HG03378 (cell line): ENCODE measurements around the gene BBX.

Experiments used
- ATAC-seq: cut with Tn5 transposase; IDR thresholded peaks from one replicate; pipeline ENCODE4 v1.9.1; 2021; ENCODE audit warnings: mild to moderate bottlenecking, moderate library complexity; ENCODE audit not compliant: unreplicated experiment

Gene BBX

GRCh38 chr3:107522510-107523288 lies at the start of gene BBX:
TSS of gene BBX (plus strand) at chr3:107522962. CDS start at chr3:107710461, 187,499 bp downstream.
- ATAC-seq = peak; percentile 99

GRCh38 chr3:107476462-107476861 lies 46.3 kb upstream of the BBX start:
- no peak for ATAC-seq

- ATAC-seq = no peak
Measured at GRCh38 chr3:107487490-107487889, 35.3 kb upstream of the BBX start.

- ATAC-seq = no peak
Measured at GRCh38 chr3:107488942-107489341, 33.8 kb upstream of the BBX start.

- ATAC-seq = no peak
Measured at GRCh38 chr3:107493134-107493533, 29.6 kb upstream of the BBX start.

GRCh38 chr3:107496855-107497254 lies 25.9 kb upstream of the BBX start:
- no peak for ATAC-seq

- no peak for ATAC-seq
Measured at GRCh38 chr3:107498646-107499045, 24.1 kb upstream of the BBX start.

GRCh38 chr3:107506458-107506857 lies 16.3 kb upstream of the BBX start:
- no peak for ATAC-seq

GRCh38 chr3:107508331-107508730 lies 14.4 kb upstream of the BBX start:
- no peak for ATAC-seq

- ATAC-seq = no peak
Measured at GRCh38 chr3:107512108-107512507, 10.7 kb upstream of the BBX start.

- no peak for ATAC-seq
Measured at GRCh38 chr3:107514453-107514852, 8.3 kb upstream of the BBX start.

- ATAC-seq = no peak
Measured at GRCh38 chr3:107516475-107516874, 6.3 kb upstream of the BBX start.

- no peak for ATAC-seq
Measured at GRCh38 chr3:107520535-107520934, 2.2 kb upstream of the BBX start.

GRCh38 chr3:107521469-107522059 lies 1.2 kb upstream of the BBX start:
- ATAC-seq = no peak

GRCh38 chr3:107523289-107523538 lies 452 bp downstream of the BBX start:
- ATAC-seq = peak; percentile 4

GRCh38 chr3:107523539-107524325 lies 970 bp downstream of the BBX start:
- ATAC-seq = peak; percentile 4

GRCh38 chr3:107524326-107524840 lies 1.6 kb downstream of the BBX start:
- ATAC-seq = no peak

- no peak for ATAC-seq
Measured at GRCh38 chr3:107524841-107525643, 2.3 kb downstream of the BBX start.

- ATAC-seq = no peak
Measured at GRCh38 chr3:107525644-107526305, 3.0 kb downstream of the BBX start.

- no peak for ATAC-seq
Measured at GRCh38 chr3:107531917-107532469, 9.2 kb downstream of the BBX start.
